Astrocyte (in vitro differentiated cells and primary cell): ENCODE results near the gene SEMA4D. TPM values are rescaled to one million over a fixed set of nuclear protein-coding genes. Genes with fewer than 3 reads are reported as not detected.

ENCODE experiments used
- DNase-seq: peaks from one replicate; pipeline ENCODE4 v3.0.0-alpha.2; 2010; ENCODE audit warnings: low read depth
- FAIRE-seq: peaks from 2 replicates; lab custom pipeline; 2011; peaks lifted over from hg19 to GRCh38; lab: Jason Lieb, UNC
- H2AFZ ChIP-seq: 2 replicates; pipeline ENCODE4 v1.6.0; 2012; ENCODE audit warnings: low read depth, low read length, inconsistent platforms
- H3K27ac ChIP-seq: 2 replicates; pipeline ENCODE4 v1.5.1; 2011; ENCODE audit warnings: low read depth, low read length, inconsistent platforms
- H3K27me3 ChIP-seq: 2 replicates; pipeline ENCODE4 v1.6.0; 2011; ENCODE audit warnings: low read length, inconsistent platforms; ENCODE audit not compliant: insufficient read depth
- H3K36me3 ChIP-seq: 2 replicates; pipeline ENCODE4 v1.5.1; 2011; ENCODE audit warnings: low read length, inconsistent platforms; ENCODE audit not compliant: insufficient read depth
- H3K4me1 ChIP-seq: 2 replicates; pipeline ENCODE4 v1.5.1; 2011; ENCODE audit warnings: low read length, inconsistent platforms; ENCODE audit not compliant: insufficient read depth
- H3K4me2 ChIP-seq: 2 replicates; pipeline ENCODE4 v1.6.0; 2012; ENCODE audit warnings: low read length, inconsistent platforms
- H3K4me3 ChIP-seq: 2 replicates; pipeline ENCODE4 v1.5.1; 2011; ENCODE audit warnings: low read depth, mild to moderate bottlenecking, low read length, inconsistent platforms; ENCODE audit not compliant: insufficient read depth
- H3K79me2 ChIP-seq: 2 replicates; pipeline ENCODE4 v1.6.0; 2012; ENCODE audit warnings: mild to moderate bottlenecking, low read length, inconsistent platforms; ENCODE audit not compliant: insufficient read depth
- H3K9ac ChIP-seq: 2 replicates; pipeline ENCODE4 v1.6.0; 2012; ENCODE audit warnings: mild to moderate bottlenecking, low read length, inconsistent platforms
- H3K9me3 ChIP-seq: 2 replicates; pipeline ENCODE4 v1.5.1; 2012; ENCODE audit warnings: low read depth, mild to moderate bottlenecking, low read length, inconsistent platforms; ENCODE audit not compliant: insufficient read depth
- H4K20me1 ChIP-seq: 2 replicates; pipeline ENCODE4 v1.6.0; 2012; ENCODE audit warnings: low read length, inconsistent platforms; ENCODE audit not compliant: insufficient read depth
- H3K27ac Mint-ChIP-seq: one replicate; pipeline ENCODE4 v1.8.0; 2021; ENCODE audit warnings: mild to moderate bottlenecking, mixed read lengths; ENCODE audit not compliant: unreplicated experiment
- H3K27me3 Mint-ChIP-seq: one replicate; pipeline ENCODE4 v1.8.0; 2021; ENCODE audit warnings: low read depth, mixed read lengths; ENCODE audit not compliant: unreplicated experiment
- H3K36me3 Mint-ChIP-seq: one replicate; pipeline ENCODE4 v1.8.0; 2021; ENCODE audit warnings: low read depth, mixed read lengths; ENCODE audit not compliant: unreplicated experiment
- H3K4me1 Mint-ChIP-seq: one replicate; pipeline ENCODE4 v1.8.0; 2021; ENCODE audit warnings: low read depth, mixed read lengths; ENCODE audit not compliant: unreplicated experiment
- H3K4me3 Mint-ChIP-seq: one replicate; pipeline ENCODE4 v1.8.0; 2021; ENCODE audit warnings: mild to moderate bottlenecking, moderate library complexity, mixed read lengths; ENCODE audit not compliant: unreplicated experiment
- H3K9me3 Mint-ChIP-seq: one replicate; pipeline ENCODE4 v1.8.0; 2021; ENCODE audit warnings: mild to moderate bottlenecking, mixed read lengths; ENCODE audit not compliant: unreplicated experiment
- CTCF ChIP-seq: IDR thresholded peaks from 2 replicates; pipeline ENCODE4 v1.5.1; 2011; ENCODE audit warnings: low read depth, mild to moderate bottlenecking, inconsistent platforms, low read length, moderate library complexity; ENCODE audit not compliant: insufficient read depth
- EZH2 ChIP-seq: IDR thresholded peaks from 2 replicates; pipeline ENCODE4 v1.6.1; 2012; ENCODE audit warnings: mild to moderate bottlenecking, low read length, inconsistent platforms; ENCODE audit not compliant: insufficient read depth
- total RNA-seq: library from RNA; stranded (reverse); gene quantifications from 2 replicates; pipeline ENCODE4 v1.2.1, GENCODE V29; 2021

Gene SEMA4D
- total RNA-seq, 1 donor from 2014 or later, result 6.2 TPM

DNA sequence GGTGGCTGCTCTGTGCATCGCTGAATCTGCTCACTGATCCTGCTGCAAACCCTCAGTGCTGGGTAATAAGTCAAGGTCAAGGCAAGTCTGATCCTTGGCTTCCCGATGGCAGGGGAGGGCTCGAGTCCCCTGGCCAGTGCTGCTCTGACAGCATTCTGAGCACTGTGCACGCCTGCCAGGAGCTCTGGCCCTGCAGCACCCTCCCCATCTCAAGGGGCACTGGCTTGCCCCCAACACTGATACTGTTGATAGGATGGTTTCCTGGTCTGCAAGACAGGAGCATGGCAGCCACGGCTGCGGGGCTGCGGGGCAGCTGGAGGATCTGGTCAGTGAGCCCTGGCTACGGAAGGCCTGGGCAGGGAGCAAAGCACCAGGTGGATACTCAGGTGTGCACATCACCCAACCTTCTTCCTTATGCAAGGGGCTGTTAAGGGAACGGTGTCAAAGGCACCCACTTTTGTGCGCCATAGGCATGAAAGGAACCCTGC, 107.8 kb downstream of the SEMA4D start:
- DNase-seq (no peak), FAIRE-seq (no peak)
- TF ChIP-seq EZH2 (no peak), CTCF (no peak)
- Mint-ChIP-seq H3K27me3 (no peaks in the 10 kb centered on the region), H3K27ac (no peak overlapping the region), H3K9me3 (no peaks in the 10 kb centered on the region), H3K4me1 (peaks cover 7% of the 10 kb centered on the region), H3K36me3 (peaks cover 10% of the 10 kb centered on the region), H3K4me3 (no peak overlapping the region)
- Histone ChIP-seq H3K4me1 (no peaks in the 10 kb centered on the region), H3K4me2 (no peak overlapping the region), H3K79me2 (no peaks in the 10 kb centered on the region), H3K9ac (no peak overlapping the region), H3K4me3 (no peak overlapping the region), H4K20me1 (no peaks in the 10 kb centered on the region), H2AFZ (no peak overlapping the region), H3K27ac (no peak overlapping the region), H3K27me3 (no peaks in the 10 kb centered on the region), H3K36me3 (no peaks in the 10 kb centered on the region), H3K9me3 (no peaks in the 10 kb centered on the region)

DNA sequence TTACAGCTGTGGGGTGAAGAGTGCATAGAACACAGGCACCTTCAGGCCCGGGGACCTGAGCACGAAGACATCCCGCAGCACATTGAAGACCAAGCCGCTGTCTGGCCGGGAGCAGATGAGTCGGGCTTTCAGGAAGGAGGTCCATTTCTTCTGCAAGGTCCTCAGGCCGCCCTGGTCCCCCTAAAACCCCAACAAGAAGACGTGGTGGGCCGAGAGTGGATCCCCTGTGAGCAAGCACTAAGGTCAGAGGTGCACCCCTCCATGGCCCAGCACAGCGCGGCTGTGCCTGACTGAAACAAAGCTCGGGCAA, 109.1 kb downstream of the SEMA4D start:
- DNase-seq, result no peak
- no peak for FAIRE-seq
- H3K36me3 Mint-ChIP-seq, result peaks cover 12% of the 10 kb centered on the region
- H3K36me3 ChIP-seq, result no peaks in the 10 kb centered on the region
- H3K27me3 Mint-ChIP-seq, result no peaks in the 10 kb centered on the region
- H3K27me3 ChIP-seq, result no peaks in the 10 kb centered on the region
- H3K9me3 Mint-ChIP-seq, result no peaks in the 10 kb centered on the region
- no peak overlapping the region for H3K27ac Mint-ChIP-seq
- H3K9me3 ChIP-seq, result no peaks in the 10 kb centered on the region
- no peak overlapping the region for H3K9ac ChIP-seq
- no peak overlapping the region for H2AFZ ChIP-seq
- no peaks in the 10 kb centered on the region for H4K20me1 ChIP-seq
- H3K4me2 ChIP-seq, result no peak overlapping the region
- no peak overlapping the region for H3K4me3 ChIP-seq
- TF ChIP-seq CTCF (no peak), EZH2 (no peak)
- H3K27ac ChIP-seq, result no peak overlapping the region
- H3K4me1 Mint-ChIP-seq, result peaks cover 7% of the 10 kb centered on the region
- H3K4me3 Mint-ChIP-seq, result no peak overlapping the region
- H3K4me1 ChIP-seq, result no peaks in the 10 kb centered on the region
- H3K79me2 ChIP-seq, result no peaks in the 10 kb centered on the region

DNA sequence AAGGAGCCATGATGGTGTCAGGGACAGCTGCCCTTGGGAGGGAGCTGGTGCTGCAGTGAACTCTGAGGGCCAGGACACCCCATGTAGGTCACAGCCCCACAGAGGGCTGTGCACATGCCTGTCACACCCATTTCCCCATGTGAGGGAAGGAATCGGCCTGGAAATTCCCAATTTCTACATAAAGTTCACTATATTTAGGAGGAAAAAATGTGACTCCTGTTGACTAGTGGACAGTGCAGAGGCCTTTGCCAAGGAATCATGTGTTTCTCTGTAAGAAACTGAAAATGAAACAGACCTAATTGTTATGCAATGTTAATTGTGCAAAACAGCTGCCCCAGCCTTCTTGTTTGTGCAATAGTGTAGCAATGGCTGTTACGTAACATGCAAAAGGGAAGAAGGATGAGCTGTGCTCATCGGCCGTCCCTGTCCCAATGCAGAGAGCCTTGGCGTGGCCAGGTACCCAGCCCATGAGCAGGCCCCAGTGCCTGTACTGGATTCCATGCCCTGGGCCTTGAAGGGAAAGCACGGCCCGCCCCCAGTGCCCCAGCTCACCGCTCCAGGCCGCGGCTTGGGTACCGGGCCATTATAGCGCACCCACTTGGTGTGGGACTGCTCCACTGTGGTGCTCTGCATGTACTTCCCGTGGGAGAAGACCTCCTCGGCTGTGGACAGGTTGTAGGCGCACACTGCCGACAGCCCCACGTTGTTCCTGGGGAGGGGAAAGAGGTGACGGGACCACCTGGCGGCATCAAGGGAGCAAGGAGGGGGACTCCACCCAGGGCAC, 109.6 kb downstream of the SEMA4D start:
- DNase-seq (no peak), FAIRE-seq (no peak)
- Mint-ChIP-seq H3K9me3 (no peaks in the 10 kb centered on the region), H3K27me3 (no peaks in the 10 kb centered on the region), H3K4me1 (peaks cover 7% of the 10 kb centered on the region), H3K4me3 (no peak overlapping the region), H3K36me3 (peaks cover 12% of the 10 kb centered on the region), H3K27ac (no peak overlapping the region)
- no peak for TF ChIP-seq EZH2
- TF ChIP-seq CTCF, result no peak
- Histone ChIP-seq H3K27ac (no peak overlapping the region), H3K9ac (no peak overlapping the region), H3K36me3 (no peaks in the 10 kb centered on the region), H3K79me2 (no peaks in the 10 kb centered on the region), H3K4me3 (no peak overlapping the region), H3K4me1 (no peaks in the 10 kb centered on the region), H3K9me3 (no peaks in the 10 kb centered on the region), H4K20me1 (no peaks in the 10 kb centered on the region), H3K27me3 (no peaks in the 10 kb centered on the region), H2AFZ (no peak overlapping the region), H3K4me2 (no peak overlapping the region)
